Peyer's patch (tissue), 4 donors: ENCODE data around the gene VCAM1.

Experiments used
- CTCF ChIP-seq, 6 experiments: fragments of 450-650 bp in 4 of 6; fragments of 200-600 bp in 2 of 6; sonication (generic) in 1 of 6; IDR thresholded peaks; one replicate each; pipeline ENCODE4 v1.5.1; 2017 to 2019; ENCODE audit warnings: antibody characterized with exemption in 6 of 6, mild to moderate bottlenecking in 3 of 6, moderate library complexity in 1 of 6
- POLR2A ChIP-seq, 2 donors: fragments of 450-650 bp; IDR thresholded peaks; one replicate each; pipeline ENCODE4 v1.5.1; 2017; ENCODE audit warnings: antibody characterized with exemption in 2 of 2, mild to moderate bottlenecking in 2 of 2, moderate library complexity in 2 of 2

GRCh38 chr1:100718581-100718980 lies 961 bp upstream of the VCAM1 start:
- TF ChIP-seq POLR2A (IDR thresholded peaks at IDR 0.05) (no peak), CTCF (IDR thresholded peaks at IDR 0.05) (no peak)
